Keratinocyte (primary cell): ENCODE data around the gene MYH10. TPM values are rescaled to one million over a fixed set of nuclear protein-coding genes. Genes with fewer than 3 reads are reported as not detected.

Experiments
- DNase-seq: peaks from one replicate; pipeline ENCODE4 v3.0.0-alpha.2; 2011; ENCODE audit warnings: low read depth, missing footprints, low spot score
- FAIRE-seq: peaks from 2 replicates; lab custom pipeline; 2011; peaks lifted over from hg19 to GRCh38; lab: Jason Lieb, UNC
- H2AFZ ChIP-seq: 2 replicates; pipeline ENCODE4 v1.6.0; 2012; ENCODE audit warnings: low read length, control low read depth, inconsistent platforms; ENCODE audit not compliant: control insufficient read depth
- H3K27ac ChIP-seq: 2 replicates; pipeline ENCODE4 v1.5.1; 2011; ENCODE audit warnings: low read length; ENCODE audit not compliant: control insufficient read depth, insufficient read depth
- H3K27me3 ChIP-seq: 3 replicates; pipeline ENCODE4 v1.6.0; 2011; ENCODE audit warnings: low read length; ENCODE audit not compliant: control insufficient read depth, insufficient read depth; ENCODE audit errors: extremely low read depth
- H3K36me3 ChIP-seq, 2 experiments: 2 replicates in 1 of 2; 3 replicates in 1 of 2; pipeline ENCODE4 v1.5.1; 2011; ENCODE audit warnings: low read length in 2 of 2, mild to moderate bottlenecking in 1 of 2; ENCODE audit not compliant: control insufficient read depth in 2 of 2, insufficient read depth in 2 of 2; ENCODE audit errors: extremely low read depth in 1 of 2
- H3K4me1 ChIP-seq: 3 replicates; pipeline ENCODE4 v1.5.1; 2011; ENCODE audit warnings: low read length; ENCODE audit not compliant: control insufficient read depth, insufficient read depth; ENCODE audit errors: extremely low read depth
- H3K4me2 ChIP-seq: 3 replicates; pipeline ENCODE4 v1.6.0; 2011; ENCODE audit warnings: low read depth, low read length; ENCODE audit not compliant: control insufficient read depth, insufficient read depth; ENCODE audit errors: extremely low read depth
- H3K4me3 ChIP-seq, 3 experiments: fragments of 200-600 bp in 1 of 3; sonication (generic) in 1 of 3; 2 replicates in 2 of 3; 3 replicates in 1 of 3; pipeline ENCODE4 v1.5.1; 2011 to 2016; ENCODE audit warnings: low read length in 3 of 3, mild to moderate bottlenecking in 3 of 3, control low read depth in 2 of 3, inconsistent platforms in 1 of 3, low read depth in 1 of 3, mixed read lengths in 1 of 3, mixed run types in 1 of 3, moderate library complexity in 1 of 3; ENCODE audit not compliant: control insufficient read depth in 2 of 3, insufficient read depth in 2 of 3; ENCODE audit errors: extremely low read depth in 1 of 3
- H3K79me2 ChIP-seq: 2 replicates; pipeline ENCODE4 v1.6.0; 2012; ENCODE audit warnings: low read length; ENCODE audit not compliant: control insufficient read depth, insufficient read depth
- H3K9ac ChIP-seq: 3 replicates; pipeline ENCODE4 v1.6.0; 2011; ENCODE audit warnings: low read length; ENCODE audit not compliant: control insufficient read depth, insufficient read depth; ENCODE audit errors: extremely low read depth
- H3K9me1 ChIP-seq: 3 replicates; pipeline ENCODE4 v1.6.0; 2011; ENCODE audit warnings: low read length; ENCODE audit not compliant: control insufficient read depth, insufficient read depth; ENCODE audit errors: extremely low read depth
- H3K9me3 ChIP-seq: 2 replicates; pipeline ENCODE4 v1.5.1; 2012; ENCODE audit warnings: low read depth, low read length; ENCODE audit not compliant: control insufficient read depth
- H4K20me1 ChIP-seq: 3 replicates; pipeline ENCODE4 v1.6.0; 2011; ENCODE audit warnings: low read length; ENCODE audit not compliant: control insufficient read depth, insufficient read depth; ENCODE audit errors: extremely low read depth
- EZH2 ChIP-seq: IDR thresholded peaks from one replicate; pipeline ENCODE4 v1.6.1; 2012; ENCODE audit warnings: inconsistent platforms, mild to moderate bottlenecking, low read length, moderate library complexity
- dilution Hi-C: fragments of 300-500 bp; cut with MboI; formaldehyde crosslinking; loops from one replicate; pipeline ENCODE4 v1.7.0; 2020; ENCODE audit warnings: low sequenced_read_pairs; ENCODE audit not compliant: extremely low pct_ligation_motif_present
- polyA plus RNA-seq, 5 experiments: library from polyadenylated mRNA; depleted of rRNA in 3 of 5; stranded (reverse) in 3 of 5; stranded (forward) in 1 of 5; unstranded in 1 of 5; fragments of >200 nt; gene quantifications; 1 replicate in 1 of 5; 2 replicates in 3 of 5; 3 replicates in 1 of 5; pipeline versions ENCODE4 v1.2.1 to v1.2.3, GENCODE V29; 2011 to 2012; ENCODE audit warnings: missing spikeins in 2 of 5, low read depth in 1 of 5, low replicate concordance in 1 of 5
- TF ChIP-seq, protein P1 (sequence below), 3 experiments: IDR thresholded peaks in 1 of 3; conservative IDR thresholded peaks in 1 of 3; optimal IDR thresholded peaks in 1 of 3; 2 replicates in 2 of 3; 3 replicates in 1 of 3; pipeline versions ENCODE3 to v1.5.1; 2011; ENCODE audit warnings: low read length in 3 of 3, mild to moderate bottlenecking in 3 of 3, moderate library complexity in 2 of 3, control low read depth in 1 of 3, inconsistent platforms in 1 of 3; ENCODE audit not compliant: insufficient read depth in 2 of 3; ENCODE audit errors: extremely low read depth in 1 of 3

Gene MYH10
- polyA plus RNA-seq, 1 donor (not counting 4 experiments of a cell fraction or from before 2014, with no cell fraction given) = 21.2 TPM

DNA sequence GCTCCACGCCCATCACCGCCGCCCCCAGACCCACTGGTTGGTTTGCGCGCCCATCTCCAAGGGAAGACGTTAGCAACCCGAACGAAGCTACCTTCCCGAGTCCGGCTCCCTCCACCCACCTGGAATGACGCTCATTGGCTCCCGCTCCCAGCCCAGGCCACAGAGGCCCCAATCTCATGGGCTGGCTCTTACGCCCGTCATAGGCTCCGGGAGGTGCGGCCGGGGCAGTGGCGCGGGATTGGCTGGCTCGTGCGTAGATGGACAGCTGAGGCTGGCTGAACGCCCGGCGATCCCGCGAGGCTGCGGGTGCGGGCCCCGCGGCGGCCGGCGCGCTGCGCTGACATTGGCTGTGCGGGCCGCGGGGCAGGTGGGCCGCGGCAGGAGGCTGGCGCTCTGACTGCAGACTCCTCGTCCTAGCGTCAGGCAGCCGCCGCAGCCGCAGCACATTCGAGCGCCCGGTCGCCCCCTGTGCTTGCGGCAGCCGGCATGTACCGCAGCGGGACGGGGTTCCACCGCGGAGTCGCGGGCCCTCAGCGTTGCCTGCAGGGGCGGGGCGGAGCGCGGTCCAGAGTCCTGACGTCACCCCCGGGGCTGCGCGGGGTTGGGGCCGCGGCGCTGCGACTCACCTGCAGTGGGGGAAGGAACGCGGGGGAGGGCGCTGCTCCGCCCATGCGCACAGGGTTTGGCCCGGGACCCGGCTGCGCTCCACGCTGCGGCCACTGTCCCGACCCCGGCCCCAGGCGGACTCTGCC lies 453 bp upstream of the MYH10 start:
- no peak for TF ChIP-seq EZH2
- TF ChIP-seq, protein P1, sequence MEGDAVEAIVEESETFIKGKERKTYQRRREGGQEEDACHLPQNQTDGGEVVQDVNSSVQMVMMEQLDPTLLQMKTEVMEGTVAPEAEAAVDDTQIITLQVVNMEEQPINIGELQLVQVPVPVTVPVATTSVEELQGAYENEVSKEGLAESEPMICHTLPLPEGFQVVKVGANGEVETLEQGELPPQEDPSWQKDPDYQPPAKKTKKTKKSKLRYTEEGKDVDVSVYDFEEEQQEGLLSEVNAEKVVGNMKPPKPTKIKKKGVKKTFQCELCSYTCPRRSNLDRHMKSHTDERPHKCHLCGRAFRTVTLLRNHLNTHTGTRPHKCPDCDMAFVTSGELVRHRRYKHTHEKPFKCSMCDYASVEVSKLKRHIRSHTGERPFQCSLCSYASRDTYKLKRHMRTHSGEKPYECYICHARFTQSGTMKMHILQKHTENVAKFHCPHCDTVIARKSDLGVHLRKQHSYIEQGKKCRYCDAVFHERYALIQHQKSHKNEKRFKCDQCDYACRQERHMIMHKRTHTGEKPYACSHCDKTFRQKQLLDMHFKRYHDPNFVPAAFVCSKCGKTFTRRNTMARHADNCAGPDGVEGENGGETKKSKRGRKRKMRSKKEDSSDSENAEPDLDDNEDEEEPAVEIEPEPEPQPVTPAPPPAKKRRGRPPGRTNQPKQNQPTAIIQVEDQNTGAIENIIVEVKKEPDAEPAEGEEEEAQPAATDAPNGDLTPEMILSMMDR (optimal IDR thresholded peaks at IDR 0.05 in 1 of 3, IDR thresholded peaks at IDR 0.05 in 1 of 3, conservative IDR thresholded peaks at IDR 0.05 in 1 of 3; ENCODE audit: extremely low read depth in 1 of 3, insufficient read depth in 2 of 3, low read length in 3 of 3) = peak in 2 of 3 experiments; percentile 17 to 52
- peak overlapping the region; percentile 95 for H2AFZ ChIP-seq
- DNase-seq = peak; percentile 93
- no peaks in the 10 kb centered on the region for H3K36me3 ChIP-seq
- peak; percentile 81 for FAIRE-seq
- H3K79me2 ChIP-seq = peaks cover 30% of the 10 kb centered on the region
- no peaks in the 10 kb centered on the region for H3K27me3 ChIP-seq
- no peaks in the 10 kb centered on the region for H3K9me1 ChIP-seq
- peak overlapping the region; percentile 75 for H3K27ac ChIP-seq
- H3K4me1 ChIP-seq = peaks cover 10% of the 10 kb centered on the region
- peak overlapping the region; percentile 85 for H3K9ac ChIP-seq
- dilution Hi-C loops = loop anchor here (25.0 kb wide), 1 partner anchor 106 kb away; the partner anchor contains the start of gene CCDC42
- no peaks in the 10 kb centered on the region for H4K20me1 ChIP-seq
- H3K4me2 ChIP-seq = peak overlapping the region; percentile 81
- no peaks in the 10 kb centered on the region for H3K9me3 ChIP-seq
- H3K4me3 ChIP-seq = peak overlapping the region; percentile 86 to 96 (median 96)

DNA sequence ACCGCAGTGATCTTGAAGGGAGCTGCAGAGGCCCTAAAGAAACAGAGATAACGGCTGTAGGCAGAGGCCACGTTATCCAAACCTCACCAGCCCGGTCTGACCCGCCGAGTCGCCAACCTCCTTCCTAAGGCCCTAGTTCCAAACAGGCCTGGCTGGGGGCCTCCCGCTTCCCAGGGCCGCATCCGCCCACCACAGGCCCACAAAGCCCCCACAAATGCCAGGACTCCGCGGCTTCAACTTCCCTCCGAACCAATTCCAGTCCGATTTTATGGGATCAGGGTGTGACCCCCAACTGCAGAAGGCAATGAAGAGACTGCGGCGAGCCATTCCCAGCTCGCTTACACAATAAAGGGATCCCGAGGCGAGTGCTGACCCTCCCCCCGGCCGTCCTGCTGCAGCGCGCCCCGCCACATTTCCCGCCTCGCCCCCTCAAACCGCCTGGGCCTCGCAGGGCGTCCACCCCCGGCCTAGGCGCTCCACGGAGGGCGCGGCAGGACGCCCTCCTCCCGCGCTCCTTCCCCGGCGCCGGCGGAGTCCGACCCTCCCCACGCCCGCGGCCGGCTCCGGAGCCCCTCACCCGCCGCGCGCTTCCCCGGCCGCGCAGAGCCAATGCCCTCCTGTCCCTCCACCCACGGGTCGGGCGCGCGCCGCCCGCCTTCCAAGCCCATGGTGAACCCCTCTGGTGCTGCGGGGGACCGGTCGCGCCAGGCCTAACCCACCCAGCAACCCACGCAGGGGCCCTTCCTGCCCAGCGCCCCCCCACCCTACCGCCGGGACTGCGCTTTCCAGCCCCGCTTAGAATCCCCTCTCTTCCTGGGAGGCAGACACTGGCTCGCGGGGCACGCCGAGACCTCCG lies 926 bp downstream of the MYH10 start:
- dilution Hi-C loops = loop anchor here (25.0 kb wide), 1 partner anchor 108 kb away; the partner anchor contains the start of gene CCDC42
- Histone ChIP-seq H3K9ac (peak overlapping the region; percentile 85), H3K36me3 (no peaks in the 10 kb centered on the region), H4K20me1 (no peaks in the 10 kb centered on the region), H3K27me3 (no peaks in the 10 kb centered on the region), H3K79me2 (peaks cover 34% of the 10 kb centered on the region), H3K4me1 (peaks cover 10% of the 10 kb centered on the region), H3K4me3 (peak overlapping the region; percentile 86 to 96 (median 96)), H3K9me1 (no peaks in the 10 kb centered on the region), H3K9me3 (no peaks in the 10 kb centered on the region), H2AFZ (peak overlapping the region; percentile 84), H3K4me2 (peak overlapping the region; percentile 82), H3K27ac (no peak overlapping the region)
- no peak for DNase-seq
- TF ChIP-seq, protein P1 (optimal IDR thresholded peaks at IDR 0.05 in 1 of 3, IDR thresholded peaks at IDR 0.05 in 1 of 3, conservative IDR thresholded peaks at IDR 0.05 in 1 of 3; ENCODE audit: extremely low read depth in 1 of 3, insufficient read depth in 2 of 3, low read length in 3 of 3) = no peak
- TF ChIP-seq EZH2 = no peak
- no peak for FAIRE-seq
